CD14-positive monocyte (primary cell): ENCODE results near the gene GPER1. TPM values are rescaled to one million over a fixed set of nuclear protein-coding genes. Genes with fewer than 3 reads are reported as not detected.

Experiments used
- DNase-seq, 3 donors: peaks; one replicate each; pipeline ENCODE4 v3.0.0-alpha.2; 2011 to 2022
- H2AFZ ChIP-seq: 2 replicates; pipeline ENCODE4 v1.6.0; 2012; ENCODE audit warnings: mild to moderate bottlenecking, low read depth, low read length, inconsistent platforms; ENCODE audit not compliant: insufficient read depth, poor library complexity, severe bottlenecking
- H3K27ac ChIP-seq, 2 donors: 1 replicate in 1 of 2; 2 replicates in 1 of 2; pipeline ENCODE4 v1.5.1; 2012 to 2013; ENCODE audit warnings: low read length in 2 of 2, control low read depth in 1 of 2, inconsistent platforms in 1 of 2, low read depth in 1 of 2, mild to moderate bottlenecking in 1 of 2
- H3K27me3 ChIP-seq, 2 donors: one replicate each; pipeline versions ENCODE4 v1.6.0 to v1.6.1; 2011 to 2013; ENCODE audit warnings: low read length in 2 of 2; ENCODE audit not compliant: control insufficient read depth in 2 of 2, insufficient read depth in 2 of 2
- H3K36me3 ChIP-seq, 2 donors: replicated peaks in 1 of 2; 1 replicate in 1 of 2; 2 replicates in 1 of 2; pipeline versions ENCODE4 v1.5.1 to v1.6.1; 2012 to 2013; ENCODE audit warnings: low read length in 2 of 2, control low read depth in 1 of 2, inconsistent platforms in 1 of 2, mild to moderate bottlenecking in 1 of 2; ENCODE audit not compliant: insufficient read depth in 2 of 2, control insufficient read depth in 1 of 2
- H3K4me1 ChIP-seq, 2 donors: 1 replicate in 1 of 2; 2 replicates in 1 of 2; pipeline versions ENCODE4 v1.5.1 to v1.6.1; 2012 to 2013; ENCODE audit warnings: low read length in 2 of 2, control low read depth in 1 of 2, inconsistent platforms in 1 of 2, mild to moderate bottlenecking in 1 of 2, moderate library complexity in 1 of 2; ENCODE audit not compliant: insufficient read depth in 2 of 2, control insufficient read depth in 1 of 2
- H3K4me2 ChIP-seq: replicated peaks from 2 replicates; pipeline ENCODE3; 2012; ENCODE audit warnings: low read length, moderate library complexity, mild to moderate bottlenecking; ENCODE audit not compliant: poor library complexity, severe bottlenecking; ENCODE audit errors: extremely low read depth
- H3K4me3 ChIP-seq, 3 experiments: fragments of 200-600 bp in 1 of 3; sonication (generic) in 1 of 3; replicated peaks in 1 of 3; 1 replicate in 2 of 3; 2 replicates in 1 of 3; pipeline ENCODE4 v1.5.1; 2011 to 2013; ENCODE audit warnings: low read length in 3 of 3, mild to moderate bottlenecking in 3 of 3, control low read depth in 2 of 3, low read depth in 2 of 3, inconsistent platforms in 1 of 3, moderate library complexity in 1 of 3
- H3K79me2 ChIP-seq: 2 replicates; pipeline ENCODE4 v1.6.0; 2012; ENCODE audit warnings: mild to moderate bottlenecking, control low read depth, inconsistent platforms, low read length, moderate library complexity; ENCODE audit not compliant: insufficient read depth
- H3K9ac ChIP-seq: 2 replicates; pipeline ENCODE4 v1.6.0; 2017; ENCODE audit warnings: low read length, mild to moderate bottlenecking; ENCODE audit not compliant: insufficient read depth, poor library complexity, severe bottlenecking
- H3K9me3 ChIP-seq, 2 donors: replicated peaks in 1 of 2; 1 replicate in 1 of 2; 2 replicates in 1 of 2; pipeline versions ENCODE4 v1.5.1 to v1.6.1; 2012 to 2013; ENCODE audit warnings: low read length in 2 of 2, control low read depth in 1 of 2; ENCODE audit not compliant: control insufficient read depth in 1 of 2, insufficient read depth in 1 of 2
- H4K20me1 ChIP-seq: 2 replicates; pipeline ENCODE4 v1.6.0; 2012; ENCODE audit warnings: mild to moderate bottlenecking, low read length, control low read depth, moderate library complexity; ENCODE audit not compliant: insufficient read depth
- H3K27ac Mint-ChIP-seq, 7 donors: one replicate each; pipeline ENCODE4 v1.8.0; 2020; ENCODE audit warnings: mild to moderate bottlenecking in 7 of 7, mixed read lengths in 7 of 7, moderate library complexity in 6 of 7, inconsistent platforms in 2 of 7
- H3K27me3 Mint-ChIP-seq, 3 donors: one replicate each; pipeline ENCODE4 v1.8.0; 2021 to 2022; ENCODE audit warnings: low read depth in 3 of 3, mild to moderate bottlenecking in 3 of 3, mixed read lengths in 3 of 3, moderate library complexity in 3 of 3, inconsistent platforms in 1 of 3
- H3K36me3 Mint-ChIP-seq, 2 donors: one replicate each; pipeline ENCODE4 v1.8.0; 2020; ENCODE audit warnings: mixed read lengths in 2 of 2, inconsistent platforms in 1 of 2, mild to moderate bottlenecking in 1 of 2
- H3K4me1 Mint-ChIP-seq: one replicate; pipeline ENCODE4 v1.8.0; 2020; ENCODE audit warnings: mild to moderate bottlenecking, mixed read lengths
- H3K4me3 Mint-ChIP-seq, 2 donors: one replicate each; pipeline ENCODE4 v1.8.0; 2020; ENCODE audit warnings: mild to moderate bottlenecking in 2 of 2, mixed read lengths in 2 of 2, moderate library complexity in 1 of 2
- H3K9me3 Mint-ChIP-seq, 7 donors: one replicate each; pipeline ENCODE4 v1.8.0; 2020 to 2022; ENCODE audit warnings: mixed read lengths in 7 of 7, mild to moderate bottlenecking in 6 of 7, moderate library complexity in 6 of 7, inconsistent platforms in 2 of 7
- CTCF ChIP-seq: fragments of 200-600 bp; IDR thresholded peaks from one replicate; pipeline ENCODE4 v1.8.0; 2022; ENCODE audit warnings: antibody characterized with exemption, mild to moderate bottlenecking
- WGBS: methylation state at CpG from one replicate; pipeline ENCODE4 v1.1.5; 2013; ENCODE audit warnings: missing lambda C conversion rate; ENCODE audit not compliant: insufficient coverage; 5-methylcytosine and 5-hydroxymethylcytosine counted together
- intact Hi-C, 2 donors: fragments of 100-400 bp; cut with micrococcal nuclease; formaldehyde crosslinking; loops; one replicate each; pipeline versions ENCODE4 v1.15.0 to v1.15.1; 2023
- polyA plus RNA-seq, 3 donors: library from polyadenylated mRNA; depleted of rRNA in 1 of 3; unstranded in 2 of 3; stranded (reverse) in 1 of 3; fragments of 300-500 nt in 2 of 3; fragments of >200 nt in 1 of 3; fragmentation: Illumina TruSeq in 2 of 3; gene quantifications; 1 replicate in 2 of 3; 2 replicates in 1 of 3; pipeline ENCODE4 v1.2.3, GENCODE V29; 2012 to 2021

Gene GPER1
- polyA plus RNA-seq, 3 donors = 0.35 to 10.0 (median 4.1) TPM

GRCh38 chr7:1103789-1104515 is 16.0 kb downstream of the GPER1 start:
- intact Hi-C loops = no loop called here
- peaks cover 0 to 1% (median 0%) of the 10 kb centered on the region in 7 donors for H3K9me3 Mint-ChIP-seq
- H4K20me1 ChIP-seq = no peaks in the 10 kb centered on the region
- H3K4me3 ChIP-seq = peak overlapping the region in 1 of 3 experiments; percentile 49
- peak overlapping the region; percentile 59 for H2AFZ ChIP-seq
- peak overlapping the region; percentile 53 for H3K4me2 ChIP-seq
- WGBS = 95% methylated on average over 17 of the region's 21 CpGs
- DNase-seq = no peak
- no peaks in the 10 kb centered on the region for H3K36me3 ChIP-seq
- no peak overlapping the region for H3K27ac Mint-ChIP-seq
- H3K27me3 Mint-ChIP-seq = peaks cover 0 to 4% (median 4%) of the 10 kb centered on the region in 3 donors
- peaks cover 7% of the 10 kb centered on the region for H3K4me1 Mint-ChIP-seq
- no peaks in the 10 kb centered on the region for H3K27me3 ChIP-seq
- peak overlapping the region in 1 of 2 donors; percentile 6 for H3K27ac ChIP-seq
- H3K4me3 Mint-ChIP-seq = no peak overlapping the region
- no peak for TF ChIP-seq CTCF
- H3K9me3 ChIP-seq = no peaks in the 10 kb centered on the region
- H3K79me2 ChIP-seq = no peaks in the 10 kb centered on the region
- peaks cover 9 to 15% of the 10 kb centered on the region in 2 donors for H3K4me1 ChIP-seq
- H3K36me3 Mint-ChIP-seq = no peaks in the 10 kb centered on the region
- H3K9ac ChIP-seq = no peak overlapping the region

- no peaks in the 10 kb centered on the region for H4K20me1 ChIP-seq
- no peak overlapping the region for H3K4me3 Mint-ChIP-seq
- no peaks in the 10 kb centered on the region for H3K36me3 Mint-ChIP-seq
- no peak overlapping the region for H3K27ac ChIP-seq
- no peak for DNase-seq
- H3K36me3 ChIP-seq = no peaks in the 10 kb centered on the region
- no peaks in the 10 kb centered on the region for H3K79me2 ChIP-seq
- no peak for TF ChIP-seq CTCF
- peaks cover 7% of the 10 kb centered on the region for H3K4me1 Mint-ChIP-seq
- H3K27me3 ChIP-seq = no peaks in the 10 kb centered on the region
- intact Hi-C loops = no loop called here
- H3K4me2 ChIP-seq = no peak overlapping the region
- H3K27ac Mint-ChIP-seq = no peak overlapping the region
- peaks cover 9 to 15% of the 10 kb centered on the region in 2 donors for H3K4me1 ChIP-seq
- H3K9ac ChIP-seq = no peak overlapping the region
- H3K9me3 ChIP-seq = no peaks in the 10 kb centered on the region
- H3K4me3 ChIP-seq = no peak overlapping the region
- peaks cover 0 to 5% (median 4%) of the 10 kb centered on the region in 3 donors for H3K27me3 Mint-ChIP-seq
- H2AFZ ChIP-seq = no peak overlapping the region
- WGBS = 93% methylated on average over 9 of the region's 13 CpGs
- H3K9me3 Mint-ChIP-seq = peaks cover 0 to 1% (median 0%) of the 10 kb centered on the region in 7 donors
Measured at GRCh38 chr7:1104516-1105179, 16.7 kb downstream of the GPER1 start.
